Aorta (tissue), 5 donors: Measurements from ENCODE around the gene CDADC1. TPM values are rescaled to one million over a fixed set of nuclear protein-coding genes. Genes with fewer than 3 reads are reported as not detected.

Experiments
- ATAC-seq: fragments of 200-7000 bp; cut with Tn5 transposase; one replicate; pipeline ENCODE4 v1.9.1; 2022; ENCODE audit warnings: moderate library complexity; ENCODE audit not compliant: low FRiP score
- DNase-seq, 2 donors: peaks; one replicate each; pipeline ENCODE4 v3.0.0-alpha.2; 2020
- H3K27ac ChIP-seq, 2 donors: one replicate each; pipeline ENCODE4 v1.5.1; 2013; ENCODE audit warnings: low read length in 2 of 2, mild to moderate bottlenecking in 2 of 2, moderate library complexity in 2 of 2, control low read depth in 1 of 2, inconsistent platforms in 1 of 2, low read depth in 1 of 2
- H3K27me3 ChIP-seq, 2 donors: one replicate each; pipeline ENCODE4 v1.6.1; 2013; ENCODE audit warnings: control low read depth in 1 of 2, low read length in 1 of 2, mild to moderate bottlenecking in 1 of 2, moderate library complexity in 1 of 2; ENCODE audit not compliant: insufficient read depth in 2 of 2, control insufficient read depth in 1 of 2
- H3K36me3 ChIP-seq, 2 donors: one replicate each; pipeline ENCODE4 v1.6.1; 2013; ENCODE audit warnings: control low read depth in 1 of 2, low read length in 1 of 2, mild to moderate bottlenecking in 1 of 2; ENCODE audit not compliant: insufficient read depth in 2 of 2, control insufficient read depth in 1 of 2
- H3K4me1 ChIP-seq, 2 donors: one replicate each; pipeline ENCODE4 v1.6.1; 2013; ENCODE audit warnings: low read length in 2 of 2, control low read depth in 1 of 2, mild to moderate bottlenecking in 1 of 2, moderate library complexity in 1 of 2; ENCODE audit not compliant: insufficient read depth in 2 of 2, control insufficient read depth in 1 of 2
- H3K4me3 ChIP-seq, 2 donors: one replicate each; pipeline ENCODE4 v1.5.1; 2013; ENCODE audit warnings: low read length in 2 of 2, control low read depth in 1 of 2, mild to moderate bottlenecking in 1 of 2
- H3K9me3 ChIP-seq: one replicate; pipeline ENCODE4 v1.6.1; 2013; ENCODE audit warnings: mild to moderate bottlenecking, low read length; ENCODE audit not compliant: control insufficient read depth
- WGBS, 2 donors: extraction: QIAGEN DNeasy Blood & Tissue Kit; methylation state at CpG; one replicate each; pipeline ENCODE4 v1.1.7; 2013; 5-methylcytosine and 5-hydroxymethylcytosine counted together
- intact Hi-C, 2 donors: fragments of 100-400 bp; cut with DNase I; formaldehyde crosslinking; loops; one replicate each; pipeline versions ENCODE4 v1.14.2 to v1.15.0; 2022
- polyA plus RNA-seq, 2 donors: library from polyadenylated mRNA; stranded (reverse); fragments of 200-250 nt; gene quantifications; one replicate each; pipeline ENCODE4 v1.2.3, GENCODE V29; 2013
- total RNA-seq, 2 donors: library from RNA; stranded (reverse); fragmentation: NEBNext Ultra II Directional; extraction: Animal tissue kit (Norgen Biotek cat#: 25700); gene quantifications; one replicate each; pipeline ENCODE4 v1.2.1, GENCODE V29; 2021
- donor health status: healthy with polysubstance abuse.
- donor health status: Bipolar disorder and iron deficiency.
- donor health status: DM: no; HTN: no; CAD: no.
- donor health status: DM: no; HTN: no; CAD: no.
- donor health status: DM: yes; HTN: yes; CAD: no.

The CDADC1 gene
- total and polyA plus RNA-seq, 4 donors, result 8.7 to 23.0 (median 11.9) TPM

GRCh38 chr13:49303533-49304252, 56.0 kb downstream of the CDADC1 start:
- ATAC-seq (no peak), DNase-seq (no peak)
- no peak overlapping the region for H3K27ac ChIP-seq

GRCh38 chr13:49304356-49304755, 56.6 kb downstream of the CDADC1 start:
- H3K9me3 ChIP-seq, result no peaks in the 10 kb centered on the region
- no peaks in the 10 kb centered on the region for H3K36me3 ChIP-seq
- peaks cover 0 to 2% of the 10 kb centered on the region in 2 donors for H3K4me1 ChIP-seq
- intact Hi-C loops, result loop anchor here (5.0 kb wide), 1 partner anchor 303 kb away; no protein-coding TSS in a partner anchor
- no peak overlapping the region for H3K4me3 ChIP-seq
- WGBS, 2 donors, result 92 to 95% methylated on average over 12 of the region's 12 CpGs
- H3K27me3 ChIP-seq, result no peaks in the 10 kb centered on the region
- DNase-seq, result no peak
- ATAC-seq, result no peak
- no peak overlapping the region for H3K27ac ChIP-seq

More at GRCh38 chr13:49303533-49304252, 56.0 kb downstream of the CDADC1 start:
- 76 to 80% methylated on average over 11 of the region's 11 CpGs for WGBS, 2 donors
- Histone ChIP-seq H3K4me1 (peaks cover 0 to 2% of the 10 kb centered on the region in 2 donors), H3K4me3 (no peak overlapping the region), H3K36me3 (no peaks in the 10 kb centered on the region), H3K27me3 (no peaks in the 10 kb centered on the region), H3K9me3 (no peaks in the 10 kb centered on the region)
- intact Hi-C loops, result loop anchor here (5.0 kb wide), 1 partner anchor 304 kb away; no protein-coding TSS in a partner anchor

- ATAC-seq, result no peak
These were observed 57.3 kb downstream of the CDADC1 start for GRCh38 chr13:49304763-49305700.

GRCh38 chr13:49305792-49306425, 58.2 kb downstream of the CDADC1 start:
- H3K9me3 ChIP-seq, result no peaks in the 10 kb centered on the region
- intact Hi-C loops, result loop anchor here in 1 of 2 donors (5.0 kb wide), 1 partner anchor 91 kb away; no protein-coding TSS in a partner anchor
- H3K36me3 ChIP-seq, result no peaks in the 10 kb centered on the region
- H3K27me3 ChIP-seq, result no peaks in the 10 kb centered on the region
- ATAC-seq, result no peak
- peaks cover 0 to 2% of the 10 kb centered on the region in 2 donors for H3K4me1 ChIP-seq
- no peak overlapping the region for H3K4me3 ChIP-seq
- no peak overlapping the region for H3K27ac ChIP-seq
- no peak for DNase-seq
- WGBS, 2 donors, result 88 to 91% methylated on average over 15 of the region's 15 CpGs

More at GRCh38 chr13:49304763-49305700, 57.3 kb downstream of the CDADC1 start:
- no peaks in the 10 kb centered on the region for H3K9me3 ChIP-seq
- H3K36me3 ChIP-seq, result no peaks in the 10 kb centered on the region
- DNase-seq, result no peak
- intact Hi-C loops, result loop anchor here (5.0 kb wide), 2 partner anchors 92 to 302 kb away; no protein-coding TSS in a partner anchor
- no peak overlapping the region for H3K27ac ChIP-seq
- WGBS, 2 donors, result 93 to 94% methylated on average over 25 of the region's 25 CpGs
- peaks cover 0 to 2% of the 10 kb centered on the region in 2 donors for H3K4me1 ChIP-seq
- H3K4me3 ChIP-seq, result no peak overlapping the region
- no peaks in the 10 kb centered on the region for H3K27me3 ChIP-seq

DNA sequence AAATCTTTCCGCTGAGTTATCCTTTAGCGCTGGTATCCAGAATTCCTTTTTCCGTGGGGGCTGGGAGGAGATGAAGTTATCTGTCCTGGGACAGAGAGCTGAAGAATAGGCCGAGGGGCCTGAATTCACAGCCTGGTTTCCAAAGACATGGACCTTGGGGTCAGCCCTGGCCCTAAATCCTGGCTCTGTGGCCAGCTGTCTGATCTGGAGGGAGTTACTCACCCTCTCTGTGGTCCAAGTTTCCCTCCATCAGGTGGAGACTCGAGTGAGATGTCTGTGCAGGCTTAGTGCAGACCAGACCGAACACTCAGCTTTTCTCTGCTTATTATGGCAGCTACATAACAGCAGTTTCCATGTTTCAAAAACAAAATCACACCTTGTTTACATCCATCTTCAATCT, 59.6 kb downstream of the CDADC1 start:
- Histone ChIP-seq H3K4me3 (no peak overlapping the region), H3K9me3 (no peaks in the 10 kb centered on the region), H3K27me3 (no peaks in the 10 kb centered on the region), H3K4me1 (peaks cover 0 to 2% of the 10 kb centered on the region in 2 donors), H3K36me3 (no peaks in the 10 kb centered on the region), H3K27ac (peak overlapping the region in 1 of 2 donors; percentile 68)
- ATAC-seq (peak; percentile 54), DNase-seq (no peak)
- intact Hi-C loops, result loop anchor here in 1 of 2 donors (5.0 kb wide), 1 partner anchor 90 kb away; no protein-coding TSS in a partner anchor
- WGBS, 2 donors, result 86 to 90% methylated on average over 6 of the region's 6 CpGs

DNA sequence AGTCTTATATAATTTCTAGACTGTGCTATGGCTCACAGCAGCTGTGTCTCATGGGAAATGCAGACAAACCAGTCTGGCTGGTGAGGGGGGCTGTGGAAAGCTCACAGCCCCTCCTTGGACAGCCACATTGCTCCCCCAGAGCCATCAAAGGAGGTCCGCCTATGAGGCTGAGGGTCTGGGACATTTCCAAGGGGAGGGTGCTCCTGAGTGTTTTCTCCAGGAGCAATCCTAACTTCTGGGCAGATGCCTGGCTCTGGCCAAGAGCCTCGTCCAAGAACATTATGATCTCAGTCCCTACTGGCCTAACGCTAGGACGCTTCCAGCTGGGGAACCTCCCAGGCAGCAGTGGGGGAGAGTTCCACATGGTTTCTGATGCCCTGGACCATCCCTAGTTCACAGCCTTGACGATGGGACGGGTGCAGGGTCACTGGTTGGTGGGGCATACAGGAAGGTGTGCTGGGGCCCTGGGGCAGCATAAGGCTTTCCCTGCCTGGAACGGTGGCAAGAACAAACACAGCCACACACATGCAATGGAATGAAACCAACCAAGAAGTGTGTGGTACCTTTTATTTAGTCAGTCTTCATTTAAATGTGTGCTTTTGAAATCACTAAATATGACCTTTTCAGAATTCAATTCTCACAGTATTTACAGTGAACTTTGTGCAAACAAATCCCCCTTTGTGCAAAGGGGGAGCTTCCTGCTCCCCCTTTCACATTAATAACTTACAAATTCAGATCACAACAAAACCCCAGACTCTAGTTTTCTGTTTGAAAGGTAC, 60.6 kb downstream of the CDADC1 start:
- Histone ChIP-seq H3K4me3 (no peak overlapping the region), H3K4me1 (peaks cover 0 to 2% of the 10 kb centered on the region in 2 donors), H3K9me3 (no peaks in the 10 kb centered on the region), H3K27ac (peak overlapping the region; percentile 75 to 80), H3K36me3 (no peaks in the 10 kb centered on the region), H3K27me3 (no peaks in the 10 kb centered on the region)
- ATAC-seq, result peak; percentile 91
- WGBS, 2 donors, result 2 to 5% methylated on average over 7 of the region's 7 CpGs
- DNase-seq, result peak; percentile 88 to 90
- intact Hi-C loops, result loop anchor here (2.0 to 5.0 kb wide), 2 partner anchors 89 to 129 kb away; no protein-coding TSS in a partner anchor

DNA sequence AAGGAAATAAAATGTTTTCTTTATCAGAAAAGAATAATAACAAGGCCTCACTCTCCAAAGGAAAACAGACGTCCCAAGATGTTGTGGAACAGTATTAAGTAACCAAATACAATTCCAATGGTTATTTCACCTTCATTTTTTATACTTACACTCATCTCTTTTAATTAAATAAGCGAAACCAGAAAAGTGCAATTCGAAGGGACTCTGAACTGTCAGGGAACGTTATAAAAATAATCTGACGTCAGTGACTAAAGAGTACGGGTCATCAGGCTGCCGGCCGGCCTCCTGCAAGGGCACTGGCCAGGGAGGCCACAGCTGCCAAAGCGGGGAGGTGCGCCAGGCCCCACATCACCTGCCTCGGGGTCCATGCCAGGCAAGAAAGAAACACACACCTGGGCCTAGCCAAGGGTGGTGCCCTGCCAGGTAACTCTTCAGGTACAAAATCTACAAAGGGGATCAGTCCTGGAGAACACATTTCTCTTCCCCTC, 61.2 kb downstream of the CDADC1 start:
- Histone ChIP-seq H3K4me3 (no peak overlapping the region), H3K27me3 (no peaks in the 10 kb centered on the region), H3K9me3 (no peaks in the 10 kb centered on the region), H3K4me1 (peaks cover 0 to 4% of the 10 kb centered on the region in 2 donors), H3K27ac (peak overlapping the region; percentile 80 to 92), H3K36me3 (no peaks in the 10 kb centered on the region)
- ATAC-seq (peak; percentile 36), DNase-seq (no peak)
- intact Hi-C loops, result loop anchor here (2.0 to 5.0 kb wide), 2 partner anchors 88 to 128 kb away; no protein-coding TSS in a partner anchor
- WGBS, 2 donors, result 8 to 9% methylated on average over 11 of the region's 11 CpGs
